SK-N-MC (cell line): ENCODE results near the gene DAAM2.

Experiments
- DNase-seq: peaks from one replicate; pipeline ENCODE4 v3.0.0-alpha.2; 2011; ENCODE audit warnings: low read depth, low spot score
- H3K27ac ChIP-seq: fragments of 200-600 bp; sonication (generic); 2 replicates; pipeline ENCODE4 v1.5.1; 2016; ENCODE audit warnings: mixed run types
- H3K36me3 ChIP-seq: fragments of 200-600 bp; sonication (generic); 2 replicates; pipeline ENCODE4 v1.6.1; 2017; ENCODE audit warnings: antibody characterized with exemption, low read length, mixed read lengths; ENCODE audit not compliant: insufficient read depth
- H3K4me3 ChIP-seq: fragments of 200-600 bp; sonication (generic); 2 replicates; pipeline ENCODE4 v1.5.1; 2016
- H3K9ac ChIP-seq: fragments of 200-600 bp; sonication (generic); 2 replicates; pipeline ENCODE4 v1.8.0; 2017; ENCODE audit warnings: mixed run types, mixed read lengths; ENCODE audit not compliant: insufficient read length
- H3K9me3 ChIP-seq: fragments of 200-600 bp; sonication (generic); 2 replicates; pipeline ENCODE4 v1.6.1; 2017; ENCODE audit warnings: low read depth, mild to moderate bottlenecking, antibody characterized with exemption, low read length, moderate library complexity, mixed read lengths
- EZH2 ChIP-seq: fragments of 200-600 bp; sonication (generic); IDR thresholded peaks from one replicate; pipeline ENCODE4 v1.6.1; 2017; ENCODE audit warnings: antibody characterized with exemption
- FOXP2 ChIP-seq: optimal IDR thresholded peaks from 2 replicates; pipeline ENCODE3; 2011; ENCODE audit warnings: mild to moderate bottlenecking, moderate library complexity; ENCODE audit not compliant: insufficient read depth; ENCODE audit errors: extremely low read length, control extremely low read depth
- POLR2AphosphoS5 ChIP-seq: IDR thresholded peaks from 2 replicates; pipeline ENCODE4 v1.6.1; 2012; ENCODE audit warnings: mild to moderate bottlenecking, low read depth, low read length, borderline replicate concordance

The DAAM2 gene

DNA sequence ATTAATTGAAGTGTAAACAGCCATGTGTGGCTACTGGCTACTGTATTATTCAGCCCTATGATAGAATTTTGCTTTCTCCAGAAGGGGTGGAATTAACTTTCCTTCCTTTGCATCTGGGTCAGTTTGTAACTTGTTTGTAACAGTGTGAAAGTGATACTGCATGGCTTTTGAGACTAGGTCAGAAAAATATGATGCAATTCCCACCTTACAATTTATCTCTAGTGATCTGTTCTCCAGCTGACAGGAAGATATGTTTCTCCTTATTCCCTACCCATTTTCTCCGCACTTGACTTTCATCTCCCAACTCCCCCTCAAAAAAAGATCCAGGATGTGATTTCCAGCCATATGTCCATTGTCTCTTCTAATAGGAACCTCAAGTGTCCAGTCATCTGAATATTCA is 144.7 kb downstream of the DAAM2 start:
- H3K27ac ChIP-seq: no peak overlapping the region
- H3K9ac ChIP-seq: no peak overlapping the region
- DNase-seq: no peak
- H3K4me3 ChIP-seq: no peak overlapping the region
- no peak for TF ChIP-seq POLR2AphosphoS5
- TF ChIP-seq EZH2: no peak
- H3K36me3 ChIP-seq: no peaks in the 10 kb centered on the region
- H3K9me3 ChIP-seq: no peaks in the 10 kb centered on the region

DNA sequence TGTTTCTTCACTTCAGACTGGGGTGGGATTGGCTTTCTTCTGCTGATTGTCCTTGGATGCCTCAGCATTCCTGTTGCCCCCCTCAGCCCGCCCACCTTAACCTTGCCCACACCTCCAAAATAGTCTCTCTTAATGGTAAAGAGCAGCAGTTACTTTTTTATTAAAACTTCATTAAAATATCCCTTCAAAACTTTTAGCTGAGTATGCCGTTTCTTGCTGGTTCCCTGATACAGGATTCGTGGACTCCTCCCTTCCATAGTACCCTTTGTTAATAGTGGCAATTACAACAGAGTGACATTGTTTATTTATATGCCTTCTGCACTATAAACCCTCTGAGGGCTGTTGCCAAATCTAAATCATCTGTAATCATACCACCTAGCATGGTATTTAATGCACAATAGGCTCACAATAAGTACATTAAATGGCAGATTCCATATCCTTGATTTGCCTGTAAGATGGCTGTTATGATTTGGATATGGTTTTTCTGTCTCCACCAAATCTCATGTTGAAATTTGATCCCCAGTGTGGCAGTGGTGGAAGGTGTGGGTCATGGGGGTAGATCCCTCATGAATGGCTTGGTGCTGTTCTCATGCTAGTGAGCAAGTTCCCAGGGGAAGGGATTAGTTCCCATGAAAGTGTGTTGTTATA is 145.6 kb downstream of the DAAM2 start:
- Histone ChIP-seq H3K9ac (no peak overlapping the region), H3K9me3 (no peaks in the 10 kb centered on the region), H3K36me3 (no peaks in the 10 kb centered on the region), H3K4me3 (no peak overlapping the region), H3K27ac (no peak overlapping the region)
- no peak for DNase-seq
- no peak for TF ChIP-seq POLR2AphosphoS5
- TF ChIP-seq EZH2: no peak

DNA sequence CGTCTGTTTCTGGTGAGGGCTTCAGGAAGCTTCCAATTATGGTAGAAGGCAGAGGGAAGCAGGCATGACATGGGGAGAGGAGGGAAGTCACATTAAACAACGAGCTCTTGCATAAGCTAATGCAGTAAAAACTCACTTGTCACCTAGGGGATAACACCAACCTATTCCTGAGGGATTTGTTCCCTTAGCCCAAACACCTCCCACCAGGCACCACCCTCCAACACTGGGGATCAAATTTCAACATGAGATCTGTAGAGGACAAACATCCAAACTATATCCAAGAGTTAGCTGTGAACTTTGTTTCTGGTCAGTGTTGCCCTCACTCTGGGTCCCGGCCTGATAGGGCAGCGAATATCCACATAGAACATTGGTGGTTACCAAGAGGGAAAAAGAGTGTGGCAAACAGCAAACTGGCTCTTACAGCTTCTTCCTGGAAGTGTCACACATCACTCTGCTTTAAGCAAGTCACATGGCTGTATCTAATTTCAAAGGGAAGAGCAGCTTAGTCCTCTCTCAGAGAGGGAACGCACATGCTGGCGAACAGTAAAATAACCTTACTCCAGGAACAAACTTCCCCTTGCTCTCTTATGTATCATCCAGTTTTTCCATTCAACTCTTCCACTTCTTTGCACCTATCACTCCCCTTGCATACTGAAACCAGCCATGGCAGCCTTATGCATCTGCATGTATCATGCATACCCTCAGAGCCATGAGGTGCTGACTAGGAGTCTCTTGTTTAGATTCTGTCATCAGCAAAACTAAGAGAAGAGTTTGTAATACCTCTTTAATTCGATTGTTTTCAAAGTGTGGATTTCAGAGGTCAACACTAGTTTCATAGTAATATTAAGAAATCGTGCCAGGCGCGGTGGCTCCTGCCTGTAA is 146.8 kb downstream of the DAAM2 start:
- no peaks in the 10 kb centered on the region for H3K36me3 ChIP-seq
- no peak overlapping the region for H3K27ac ChIP-seq
- no peak overlapping the region for H3K9ac ChIP-seq
- H3K9me3 ChIP-seq: no peaks in the 10 kb centered on the region
- no peak for DNase-seq
- TF ChIP-seq FOXP2 (no peak), POLR2AphosphoS5 (no peak), EZH2 (no peak)
- no peak overlapping the region for H3K4me3 ChIP-seq

DNA sequence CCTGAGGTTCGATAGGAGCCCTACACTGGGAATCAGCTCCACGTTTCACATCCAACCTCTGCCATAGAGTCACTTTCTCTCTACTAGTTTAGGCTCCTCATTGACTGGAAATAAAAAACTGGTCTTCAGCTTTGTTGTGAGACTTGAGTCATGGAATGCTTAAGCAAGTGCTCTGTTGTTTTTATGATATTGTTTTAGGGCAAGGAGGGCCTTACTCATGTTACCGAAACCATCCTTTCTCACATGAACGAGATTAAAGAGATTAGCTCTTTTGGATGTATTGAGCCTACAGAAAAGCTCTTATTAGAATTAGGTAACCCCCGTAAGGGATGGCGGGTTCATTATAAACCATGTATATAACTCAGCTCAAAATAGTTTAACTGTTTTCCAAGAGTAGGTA is 149.0 kb downstream of the DAAM2 start:
- H3K9ac ChIP-seq: no peak overlapping the region

DNA sequence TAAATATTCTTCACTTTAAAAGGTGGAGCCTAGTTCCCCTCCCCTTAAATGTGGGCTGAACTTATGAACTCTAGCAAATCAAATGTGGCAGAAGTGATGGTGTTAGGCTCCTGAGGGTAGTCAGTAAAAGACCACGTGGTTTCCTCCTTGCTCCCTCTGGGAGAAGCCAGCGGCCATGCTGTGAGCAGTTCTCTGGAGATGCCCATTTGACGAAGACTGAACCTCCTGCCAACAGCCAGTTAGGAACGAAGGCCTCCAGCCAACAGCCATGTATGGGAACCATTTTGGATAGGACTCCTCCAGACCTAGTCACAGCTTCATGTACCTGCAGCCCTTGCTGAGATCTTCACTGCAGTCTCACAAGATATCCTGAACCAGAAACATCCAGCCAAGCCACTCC is 149.6 kb downstream of the DAAM2 start:
- Histone ChIP-seq H3K9ac (no peak overlapping the region), H3K9me3 (no peaks in the 10 kb centered on the region), H3K36me3 (no peaks in the 10 kb centered on the region), H3K27ac (no peak overlapping the region), H3K4me3 (no peak overlapping the region)
- TF ChIP-seq FOXP2 (no peak), POLR2AphosphoS5 (no peak), EZH2 (no peak)
- DNase-seq: no peak

More for the DNA sequence above, 149.0 kb downstream of the DAAM2 start:
- no peak for TF ChIP-seq EZH2
- no peak for TF ChIP-seq POLR2AphosphoS5
- no peak for TF ChIP-seq FOXP2
- Histone ChIP-seq H3K36me3 (no peaks in the 10 kb centered on the region), H3K27ac (no peak overlapping the region), H3K9me3 (no peaks in the 10 kb centered on the region), H3K4me3 (no peak overlapping the region)
- no peak for DNase-seq

DNA sequence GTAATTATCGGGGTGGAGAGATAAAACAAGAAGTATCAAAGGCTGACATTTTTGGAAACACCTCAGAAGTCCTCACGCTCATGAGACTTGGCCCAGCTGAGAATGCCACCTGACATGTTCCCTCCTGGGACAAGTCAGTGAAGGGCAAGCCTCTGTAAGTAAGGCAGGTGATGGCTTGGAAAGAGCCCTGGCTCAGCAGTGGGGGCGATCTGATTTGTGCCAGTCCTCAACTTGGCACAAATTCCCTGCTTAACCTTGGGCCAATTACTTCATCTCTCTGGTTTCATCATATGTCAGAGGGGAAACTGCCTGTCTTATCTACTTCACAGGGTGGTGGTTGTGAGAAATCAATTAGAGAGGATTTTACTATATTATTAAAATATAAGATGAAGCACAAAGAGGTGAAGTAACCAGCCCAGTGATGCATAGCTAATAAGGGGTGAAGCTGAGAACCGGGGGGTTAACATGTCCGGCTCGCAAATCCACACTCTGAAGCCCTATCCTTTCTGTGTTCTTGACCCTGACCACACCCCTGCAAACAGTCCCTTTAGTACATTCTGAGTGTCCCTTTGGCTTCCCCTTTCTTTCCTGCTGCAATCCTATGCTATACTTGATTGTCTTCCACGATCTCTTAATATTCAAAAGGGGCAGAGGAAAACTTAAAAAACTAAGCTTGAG is 150.9 kb downstream of the DAAM2 start:
- H3K36me3 ChIP-seq: no peaks in the 10 kb centered on the region
- DNase-seq: no peak
- no peak overlapping the region for H3K27ac ChIP-seq
- no peak for TF ChIP-seq FOXP2
- TF ChIP-seq EZH2: no peak
- no peak for TF ChIP-seq POLR2AphosphoS5
- H3K4me3 ChIP-seq: no peak overlapping the region
- H3K9me3 ChIP-seq: no peaks in the 10 kb centered on the region
- no peak overlapping the region for H3K9ac ChIP-seq

DNA sequence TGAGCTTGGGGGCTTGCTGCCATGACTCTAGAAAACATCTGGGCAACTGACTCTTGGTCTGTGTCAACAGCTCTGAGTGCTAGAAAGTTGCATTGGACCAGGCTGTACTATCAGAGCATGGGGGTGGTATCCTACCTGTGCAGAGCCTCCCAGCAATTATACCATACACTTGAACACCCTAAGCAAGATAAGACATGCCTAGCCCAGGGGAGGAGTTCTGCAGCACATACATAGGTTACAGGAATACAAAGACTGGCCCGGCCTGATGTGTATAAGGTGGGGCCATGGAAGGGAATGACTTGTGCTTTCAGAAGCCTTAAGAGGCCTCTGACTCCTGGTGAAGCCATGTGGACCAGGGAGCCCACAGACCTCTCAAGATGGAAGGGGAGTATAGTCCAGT is 153.4 kb downstream of the DAAM2 start:
- no peak overlapping the region for H3K27ac ChIP-seq
- no peaks in the 10 kb centered on the region for H3K9me3 ChIP-seq
- H3K9ac ChIP-seq: no peak overlapping the region
- no peak for DNase-seq
- TF ChIP-seq FOXP2 (no peak), POLR2AphosphoS5 (no peak), EZH2 (no peak)
- no peaks in the 10 kb centered on the region for H3K36me3 ChIP-seq
- no peak overlapping the region for H3K4me3 ChIP-seq

DNA sequence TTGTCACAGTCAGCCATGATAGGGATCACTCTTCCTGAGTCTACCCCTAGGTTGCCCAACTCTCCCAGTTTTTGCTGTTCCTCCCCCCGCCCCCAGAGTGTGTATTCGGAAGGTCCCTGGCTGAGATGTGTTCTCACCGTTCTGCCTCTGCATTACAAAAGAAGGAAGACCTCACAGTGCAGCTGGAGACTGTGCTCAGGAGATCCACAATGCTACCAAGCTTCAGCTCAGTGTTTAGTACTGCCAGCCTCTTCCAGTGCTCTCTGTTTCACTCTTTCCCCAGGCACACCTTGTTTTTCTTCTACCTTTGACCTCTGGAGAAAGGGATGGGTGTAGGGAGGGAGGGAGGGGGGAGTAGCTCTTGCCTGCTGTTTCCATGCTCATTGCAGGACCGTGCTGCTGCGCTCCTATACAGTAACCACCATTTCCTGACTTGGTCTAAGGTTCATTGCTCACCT is 155.5 kb downstream of the DAAM2 start:
- H3K4me3 ChIP-seq: no peak overlapping the region
- no peak overlapping the region for H3K27ac ChIP-seq
- no peaks in the 10 kb centered on the region for H3K9me3 ChIP-seq
- DNase-seq: no peak
- H3K36me3 ChIP-seq: no peaks in the 10 kb centered on the region
- H3K9ac ChIP-seq: no peak overlapping the region
- TF ChIP-seq EZH2 (no peak), POLR2AphosphoS5 (no peak), FOXP2 (no peak)
